ENCODE measurements around the gene SLC7A11. TPM values are rescaled to one million over a fixed set of nuclear protein-coding genes. Genes with fewer than 3 reads are reported as not detected.

Gene SLC7A11
- total RNA-seq, 4 donors from 2014 or later: 0.61 to 5.1 TPM; not detected in 2

DNA sequence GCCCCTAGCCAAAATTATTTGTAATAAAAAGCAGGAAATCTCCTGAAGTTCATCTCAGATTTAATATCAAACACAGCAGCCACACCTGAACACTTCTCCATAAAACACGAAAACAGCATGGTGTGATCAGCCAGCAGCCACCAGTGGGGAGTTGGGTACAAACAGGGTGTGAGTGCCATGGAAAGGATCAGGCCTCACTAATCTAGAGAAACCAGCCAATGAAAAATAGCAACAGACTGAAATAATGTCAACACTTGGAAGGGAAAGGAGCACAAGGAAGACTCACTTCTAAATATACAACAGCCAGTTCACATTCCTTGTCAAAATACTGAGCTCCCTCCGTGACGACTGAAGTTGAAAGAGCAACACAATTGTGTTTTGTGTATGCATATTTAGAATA, 46.0 kb downstream of the SLC7A11 start:
- no peaks in the 10 kb centered on the region for H3K36me3 ChIP-seq
- H3K27me3 ChIP-seq: no peaks in the 10 kb centered on the region
- no peaks in the 10 kb centered on the region for H3K4me1 ChIP-seq
- no peak for TF ChIP-seq POLR2A (IDR thresholded peaks at IDR 0.05)
- TF ChIP-seq, protein P1, sequence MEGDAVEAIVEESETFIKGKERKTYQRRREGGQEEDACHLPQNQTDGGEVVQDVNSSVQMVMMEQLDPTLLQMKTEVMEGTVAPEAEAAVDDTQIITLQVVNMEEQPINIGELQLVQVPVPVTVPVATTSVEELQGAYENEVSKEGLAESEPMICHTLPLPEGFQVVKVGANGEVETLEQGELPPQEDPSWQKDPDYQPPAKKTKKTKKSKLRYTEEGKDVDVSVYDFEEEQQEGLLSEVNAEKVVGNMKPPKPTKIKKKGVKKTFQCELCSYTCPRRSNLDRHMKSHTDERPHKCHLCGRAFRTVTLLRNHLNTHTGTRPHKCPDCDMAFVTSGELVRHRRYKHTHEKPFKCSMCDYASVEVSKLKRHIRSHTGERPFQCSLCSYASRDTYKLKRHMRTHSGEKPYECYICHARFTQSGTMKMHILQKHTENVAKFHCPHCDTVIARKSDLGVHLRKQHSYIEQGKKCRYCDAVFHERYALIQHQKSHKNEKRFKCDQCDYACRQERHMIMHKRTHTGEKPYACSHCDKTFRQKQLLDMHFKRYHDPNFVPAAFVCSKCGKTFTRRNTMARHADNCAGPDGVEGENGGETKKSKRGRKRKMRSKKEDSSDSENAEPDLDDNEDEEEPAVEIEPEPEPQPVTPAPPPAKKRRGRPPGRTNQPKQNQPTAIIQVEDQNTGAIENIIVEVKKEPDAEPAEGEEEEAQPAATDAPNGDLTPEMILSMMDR (IDR thresholded peaks at IDR 0.05): no peak
- no peak for DNase-seq
- intact Hi-C loops (cut with DNase I; ENCODE audit: low total_unique reads): no loop called here
- no peak overlapping the region for H3K27ac ChIP-seq
- H3K9me3 ChIP-seq: no peaks in the 10 kb centered on the region
- no peak overlapping the region for H3K4me3 ChIP-seq

DNA sequence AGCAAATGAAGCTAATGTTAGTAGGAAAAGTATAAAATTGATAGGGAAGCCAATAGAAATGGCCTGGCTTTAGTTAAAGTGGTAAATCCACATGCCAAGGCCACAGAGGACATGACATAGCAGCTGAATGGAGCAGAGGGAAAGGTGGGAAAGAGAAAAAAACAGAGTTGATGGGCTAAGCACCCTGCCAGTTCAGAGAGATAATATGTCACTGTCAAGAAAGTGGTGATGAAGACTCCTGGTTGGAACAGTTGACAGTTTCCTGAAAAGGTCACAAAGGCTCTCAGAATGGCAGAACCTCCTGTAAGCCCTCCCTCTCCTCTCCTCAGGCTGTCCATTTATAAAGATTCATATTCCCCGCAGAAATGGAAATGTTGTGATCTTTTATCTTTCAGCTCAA, 48.2 kb downstream of the SLC7A11 start:
- intact Hi-C loops (cut with DNase I; ENCODE audit: low total_unique reads): no loop called here
- no peaks in the 10 kb centered on the region for H3K36me3 ChIP-seq
- H3K9me3 ChIP-seq: no peaks in the 10 kb centered on the region
- H3K4me3 ChIP-seq: no peak overlapping the region
- TF ChIP-seq, protein P1 (IDR thresholded peaks at IDR 0.05): no peak
- no peak for TF ChIP-seq POLR2A (IDR thresholded peaks at IDR 0.05)
- no peaks in the 10 kb centered on the region for H3K4me1 ChIP-seq
- no peaks in the 10 kb centered on the region for H3K27me3 ChIP-seq
- no peak overlapping the region for H3K27ac ChIP-seq
- DNase-seq: no peak

DNA sequence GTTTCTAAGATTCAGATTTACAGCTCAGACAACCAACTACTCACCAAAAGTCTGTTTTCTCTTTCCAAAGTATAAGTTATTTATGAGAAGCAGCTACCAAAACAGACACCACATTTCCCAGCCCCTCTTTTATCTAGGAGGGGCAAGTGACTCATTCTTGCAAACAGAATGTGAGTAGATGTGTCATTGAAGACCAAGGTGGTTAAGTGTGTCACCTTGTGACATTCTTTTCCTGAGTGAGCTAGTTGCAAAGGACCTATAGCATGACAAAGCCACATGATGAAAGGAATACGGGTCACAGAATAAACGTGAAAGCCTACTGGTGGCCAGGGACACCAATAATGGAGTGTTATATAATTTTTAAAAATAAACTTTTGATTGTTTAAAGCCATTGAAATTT, 50.0 kb downstream of the SLC7A11 start:
- Histone ChIP-seq H3K36me3 (no peaks in the 10 kb centered on the region), H3K9me3 (no peaks in the 10 kb centered on the region), H3K4me3 (no peak overlapping the region), H3K4me1 (no peaks in the 10 kb centered on the region), H3K27me3 (no peaks in the 10 kb centered on the region), H3K27ac (no peak overlapping the region)
- TF ChIP-seq POLR2A (IDR thresholded peaks at IDR 0.05): no peak
- TF ChIP-seq, protein P1 (IDR thresholded peaks at IDR 0.05): no peak
- DNase-seq: no peak
- intact Hi-C loops (cut with DNase I; ENCODE audit: low total_unique reads): no loop called here

DNA sequence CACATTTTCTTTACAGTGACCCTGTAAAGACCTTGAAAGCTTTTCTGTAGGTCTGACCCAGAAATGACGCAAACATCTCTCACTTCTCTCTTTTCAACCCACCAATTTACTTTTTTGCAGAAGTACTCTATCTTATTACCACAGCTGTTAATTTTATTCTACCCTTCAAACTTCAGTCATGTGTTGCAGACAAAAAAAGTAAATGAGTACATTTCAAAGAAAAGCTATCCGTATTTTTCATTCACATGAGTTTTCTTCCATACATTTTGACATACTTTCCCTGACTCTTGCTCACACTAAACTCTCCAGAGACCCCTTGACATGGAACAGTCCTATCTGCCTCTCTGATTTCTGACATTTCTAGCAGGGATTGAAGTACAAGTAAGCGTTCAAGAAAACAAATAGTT, 51.7 kb downstream of the SLC7A11 start:
- Histone ChIP-seq H3K36me3 (no peaks in the 10 kb centered on the region), H3K27ac (no peak overlapping the region), H3K4me3 (no peak overlapping the region), H3K27me3 (no peaks in the 10 kb centered on the region), H3K9me3 (no peaks in the 10 kb centered on the region), H3K4me1 (no peaks in the 10 kb centered on the region)
- TF ChIP-seq POLR2A (IDR thresholded peaks at IDR 0.05): no peak
- intact Hi-C loops (cut with DNase I; ENCODE audit: low total_unique reads): no loop called here
- no peak for DNase-seq

DNA sequence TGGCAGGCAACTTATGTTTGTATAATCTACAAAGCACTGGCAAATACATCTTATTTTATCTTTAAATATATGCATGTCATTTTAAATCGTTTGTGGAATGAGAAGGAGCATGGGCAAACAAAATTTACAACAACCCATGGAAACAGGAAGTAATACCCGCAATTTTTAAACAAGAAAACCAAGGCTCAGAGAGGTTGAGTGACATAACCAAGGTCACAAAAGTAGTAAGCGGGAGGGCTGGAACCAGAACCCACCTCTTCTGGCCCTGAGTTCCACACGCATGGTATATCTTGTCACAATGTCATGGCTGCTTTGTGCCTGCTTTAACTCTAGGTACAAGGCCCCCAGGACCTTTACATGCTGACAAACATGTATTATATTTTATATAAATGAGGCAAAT, 52.9 kb downstream of the SLC7A11 start:
- Histone ChIP-seq H3K9me3 (no peaks in the 10 kb centered on the region), H3K4me1 (no peaks in the 10 kb centered on the region), H3K4me3 (no peak overlapping the region), H3K27me3 (no peaks in the 10 kb centered on the region), H3K36me3 (no peaks in the 10 kb centered on the region), H3K27ac (no peak overlapping the region)
- intact Hi-C loops (cut with DNase I; ENCODE audit: low total_unique reads): no loop called here
- no peak for TF ChIP-seq POLR2A (IDR thresholded peaks at IDR 0.05)
- TF ChIP-seq, protein P1 (IDR thresholded peaks at IDR 0.05): no peak
- DNase-seq: no peak

DNA sequence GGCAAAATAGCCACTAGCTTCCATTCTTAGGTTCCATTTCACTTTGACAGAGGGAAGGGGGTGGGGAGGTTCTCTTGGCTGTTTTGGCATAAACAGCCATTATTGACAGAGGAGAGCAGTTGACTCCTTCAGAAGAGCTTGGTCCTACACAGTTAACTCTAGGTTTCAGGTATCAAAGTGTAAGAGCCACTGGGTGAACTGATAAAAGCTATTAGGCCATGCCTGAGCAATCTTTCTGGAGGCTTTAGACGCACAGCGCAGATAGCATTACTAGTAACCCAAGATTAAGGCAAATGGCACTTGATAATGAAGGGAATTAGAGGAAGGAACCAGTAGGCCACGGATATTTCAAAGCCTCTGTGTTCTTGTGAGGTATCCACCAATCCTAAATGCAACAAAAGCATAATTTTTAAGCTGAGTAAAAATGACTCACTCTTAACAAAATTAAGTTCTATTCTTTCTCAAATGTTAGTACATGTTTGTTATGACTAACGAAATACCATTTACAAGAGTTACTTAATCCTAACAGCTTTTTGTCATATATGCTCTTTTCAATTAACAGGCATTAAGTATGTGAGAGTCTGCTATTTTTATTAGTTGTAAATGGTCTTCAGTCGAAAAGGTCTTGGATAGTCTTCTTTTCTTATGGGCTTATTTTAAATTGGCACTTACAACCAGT, 53.6 kb downstream of the SLC7A11 start:
- no peak for DNase-seq
- Histone ChIP-seq H3K27me3 (no peaks in the 10 kb centered on the region), H3K36me3 (no peaks in the 10 kb centered on the region), H3K4me3 (no peak overlapping the region), H3K4me1 (no peaks in the 10 kb centered on the region), H3K9me3 (no peaks in the 10 kb centered on the region), H3K27ac (no peak overlapping the region)
- TF ChIP-seq, protein P1 (IDR thresholded peaks at IDR 0.05): no peak
- no peak for TF ChIP-seq POLR2A (IDR thresholded peaks at IDR 0.05)
- intact Hi-C loops (cut with DNase I; ENCODE audit: low total_unique reads): no loop called here

Data from uterus (tissue), 4 donors.